Measurements from ENCODE around the gene MMP15. TPM values are rescaled to one million over a fixed set of nuclear protein-coding genes. Genes with fewer than 3 reads are reported as not detected.
"Not testable (repeated sequence)": the region's sequence is repeated elsewhere in the genome, so short reads cannot be mapped to it uniquely, and the experiment has no call there.

Gene MMP15
- total RNA-seq, 2 experiments from 2014 or later = 0.25 to 0.63 TPM

GRCh38 chr16:58001781-58002415 is 23.7 kb upstream of the MMP15 start:
- H3K27ac Mint-ChIP-seq = peak overlapping the region; percentile 89
- intact Hi-C loops (cut with micrococcal nuclease) = loop anchor here (5.0 kb wide), 1 partner anchor 105 kb away; no protein-coding TSS in a partner anchor
- CTCF ChIA-PET = interaction anchor here (0.9 to 3.5 kb wide), 5 partner anchors 9 to 426 kb away, joined by 3 to 17 read pairs (median 5); partner anchors contain the start of gene CFAP20
- peaks cover 38% of the 10 kb centered on the region for H3K4me1 Mint-ChIP-seq (ENCODE audit: low read depth)
- POLR2A ChIA-PET = interaction anchor here (0.8 to 1.1 kb wide), 2 partner anchors 128 to 541 kb away, joined by 3 read pairs; partner anchors contain the start of gene CFAP20
- DNase-seq (no peak), ATAC-seq (no peak)
- TF ChIP-seq CTCF (IDR thresholded peaks at IDR 0.05) = no peak
- peaks cover 20% of the 10 kb centered on the region for H3K36me3 Mint-ChIP-seq (ENCODE audit: low read depth)
- H3K4me3 Mint-ChIP-seq = peak overlapping the region; percentile 90
- no peaks in the 10 kb centered on the region for H3K27me3 Mint-ChIP-seq
- H3K9me3 Mint-ChIP-seq = no peaks in the 10 kb centered on the region

GRCh38 chr16:58002416-58002800 is 23.1 kb upstream of the MMP15 start:
- Mint-ChIP-seq H3K27ac (no peak overlapping the region), H3K36me3 (ENCODE audit: low read depth) (peaks cover 21% of the 10 kb centered on the region), H3K9me3 (no peaks in the 10 kb centered on the region), H3K27me3 (no peaks in the 10 kb centered on the region), H3K4me3 (peak overlapping the region; percentile 90), H3K4me1 (ENCODE audit: low read depth) (peaks cover 36% of the 10 kb centered on the region)
- no peak for TF ChIP-seq CTCF (IDR thresholded peaks at IDR 0.05)
- DNase-seq (no peak), ATAC-seq (no peak)
- ChIA-PET CTCF (interaction anchor here (0.9 to 1.6 kb wide), 3 partner anchors 8 to 103 kb away, joined by 3 to 5 read pairs (median 4); no protein-coding TSS in a partner anchor), POLR2A (no interaction called here)
- intact Hi-C loops (cut with micrococcal nuclease) = loop anchor here (5.0 kb wide), 1 partner anchor 105 kb away; no protein-coding TSS in a partner anchor

GRCh38 chr16:58002936-58003335 is 22.6 kb upstream of the MMP15 start:
- no peak overlapping the region for H3K27ac Mint-ChIP-seq
- DNase-seq = no peak
- no peak for TF ChIP-seq CTCF (IDR thresholded peaks at IDR 0.05)
- H3K36me3 Mint-ChIP-seq (ENCODE audit: low read depth) = peaks cover 20% of the 10 kb centered on the region
- ChIA-PET CTCF (interaction anchor here (1.6 kb wide), 1 partner anchor 8 kb away, joined by 3 read pairs; no protein-coding TSS in a partner anchor), POLR2A (no interaction called here)
- intact Hi-C loops (cut with micrococcal nuclease) = loop anchor here (5.0 kb wide), 1 partner anchor 106 kb away; no protein-coding TSS in a partner anchor
- no peaks in the 10 kb centered on the region for H3K27me3 Mint-ChIP-seq
- H3K9me3 Mint-ChIP-seq = no peaks in the 10 kb centered on the region
- H3K4me1 Mint-ChIP-seq (ENCODE audit: low read depth) = peaks cover 31% of the 10 kb centered on the region
- peak overlapping the region; percentile 90 for H3K4me3 Mint-ChIP-seq
- ATAC-seq = no peak

- H3K4me1 Mint-ChIP-seq (ENCODE audit: low read depth) = peaks cover 16% of the 10 kb centered on the region
- intact Hi-C loops (cut with micrococcal nuclease) = loop anchor here (5.0 kb wide), 1 partner anchor 107 kb away; no protein-coding TSS in a partner anchor
- H3K9me3 Mint-ChIP-seq, POLR2A ChIA-PET, ATAC-seq, H3K27me3 Mint-ChIP-seq, H3K4me3 Mint-ChIP-seq, DNase-seq, H3K27ac Mint-ChIP-seq: not testable (repeated sequence)
- H3K36me3 Mint-ChIP-seq (ENCODE audit: low read depth) = peaks cover 22% of the 10 kb centered on the region
- CTCF ChIA-PET = interaction anchor here (0.5 to 2.1 kb wide), 8 partner anchors 11 to 428 kb away, joined by 3 to 9 read pairs (median 3); no protein-coding TSS in a partner anchor
Measured at GRCh38 chr16:58004736-58005135, 20.8 kb upstream of the MMP15 start.

GRCh38 chr16:58009856-58010416 is 15.6 kb upstream of the MMP15 start:
- Mint-ChIP-seq H3K9me3 (no peaks in the 10 kb centered on the region), H3K4me1 (ENCODE audit: low read depth) (no peaks in the 10 kb centered on the region), H3K27me3 (no peaks in the 10 kb centered on the region), H3K4me3 (no peak overlapping the region), H3K36me3 (ENCODE audit: low read depth) (peaks cover 25% of the 10 kb centered on the region), H3K27ac (no peak overlapping the region)
- ATAC-seq (no peak), DNase-seq (no peak)
- POLR2A ChIA-PET = no interaction called here
- intact Hi-C loops (cut with micrococcal nuclease) = no loop called here
- CTCF ChIA-PET = interaction anchor here (1.0 to 1.2 kb wide), 2 partner anchors 8 to 10 kb away, joined by 3 to 6 read pairs; partner anchors contain the start of gene ZNF319
- TF ChIP-seq CTCF (IDR thresholded peaks at IDR 0.05) = no peak
